HUDEP-2 (cell line): ENCODE data around the gene FN1.
"Not testable (repeated sequence)": the region's sequence is repeated elsewhere in the genome, so short reads cannot be mapped to it uniquely, and the experiment has no call there.

Experiments used
- DNase-seq, 76 experiments: peaks; one replicate each; lab custom pipeline; 2025; ENCODE audit not compliant: unreplicated experiment in 76 of 76; lab: John Stamatoyannopoulos, UW

Gene FN1

DNA sequence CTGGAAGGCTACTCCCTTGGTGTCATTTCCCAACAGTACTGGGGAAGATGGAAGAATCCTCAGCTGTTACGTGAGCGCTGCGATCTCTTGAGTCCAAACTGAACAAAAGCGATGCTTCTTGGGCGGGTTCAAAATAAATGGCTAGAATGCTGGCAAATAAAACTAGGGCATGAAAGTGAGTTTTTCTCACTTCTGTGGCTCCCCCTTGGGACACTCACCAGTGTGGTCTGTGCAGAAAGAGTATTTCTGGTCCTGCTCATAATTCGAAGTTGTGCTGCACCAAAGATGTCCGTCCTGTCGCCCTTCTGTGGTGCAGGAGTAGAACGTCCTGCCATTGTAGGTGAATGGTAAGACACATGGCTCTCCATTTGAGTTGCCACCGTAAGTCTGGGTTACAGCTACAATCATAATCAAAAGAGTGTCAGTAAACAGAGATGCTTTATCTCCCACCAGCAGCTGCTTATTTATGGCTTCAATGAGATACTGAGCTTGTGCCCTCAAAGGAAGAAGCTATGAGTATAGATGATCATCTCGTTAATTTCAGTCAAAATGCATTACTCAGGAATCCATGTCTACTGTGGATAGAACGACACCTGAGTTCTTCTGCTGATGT lies 11.8 kb downstream of the FN1 start:
- DNase-seq: no peak

DNA sequence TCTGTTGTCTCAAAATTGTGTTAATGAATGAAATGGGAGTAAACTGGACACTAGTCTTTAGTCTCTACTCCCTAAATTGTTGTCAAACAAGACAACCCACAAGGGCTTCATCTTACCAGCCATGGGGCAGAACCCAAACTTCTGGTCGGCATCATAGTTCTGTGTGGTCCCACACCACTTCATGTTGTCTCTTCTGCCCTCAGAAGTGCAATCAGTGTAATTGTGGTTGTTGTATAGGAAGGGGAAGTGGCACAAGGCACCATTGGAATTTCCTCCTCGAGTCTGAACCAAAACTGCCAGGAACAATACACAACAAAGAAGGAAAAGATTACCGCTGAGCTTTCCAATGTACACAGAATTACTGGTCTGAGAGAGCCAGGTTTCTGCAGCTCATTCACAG lies 12.6 kb downstream of the FN1 start:
- no peak for DNase-seq

DNA sequence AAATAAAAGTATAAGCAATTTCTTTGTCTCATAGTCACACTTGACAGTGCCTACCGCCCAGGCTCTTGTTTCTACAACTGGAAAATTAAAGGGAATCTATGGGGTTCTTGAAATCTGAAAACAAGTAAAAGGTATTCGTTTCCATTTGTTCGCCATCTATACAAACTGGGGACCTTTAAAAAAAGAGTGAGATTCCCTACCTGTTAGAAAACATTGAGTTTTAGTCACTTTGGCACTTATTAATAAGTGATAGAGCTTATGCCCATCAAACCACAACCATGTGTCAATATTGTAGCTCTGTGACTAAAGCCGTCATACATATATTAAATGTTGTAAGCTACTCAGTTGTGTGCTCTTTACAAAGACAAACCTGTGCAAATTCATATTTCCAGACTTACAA lies 13.2 kb downstream of the FN1 start:
- DNase-seq: no peak

DNA sequence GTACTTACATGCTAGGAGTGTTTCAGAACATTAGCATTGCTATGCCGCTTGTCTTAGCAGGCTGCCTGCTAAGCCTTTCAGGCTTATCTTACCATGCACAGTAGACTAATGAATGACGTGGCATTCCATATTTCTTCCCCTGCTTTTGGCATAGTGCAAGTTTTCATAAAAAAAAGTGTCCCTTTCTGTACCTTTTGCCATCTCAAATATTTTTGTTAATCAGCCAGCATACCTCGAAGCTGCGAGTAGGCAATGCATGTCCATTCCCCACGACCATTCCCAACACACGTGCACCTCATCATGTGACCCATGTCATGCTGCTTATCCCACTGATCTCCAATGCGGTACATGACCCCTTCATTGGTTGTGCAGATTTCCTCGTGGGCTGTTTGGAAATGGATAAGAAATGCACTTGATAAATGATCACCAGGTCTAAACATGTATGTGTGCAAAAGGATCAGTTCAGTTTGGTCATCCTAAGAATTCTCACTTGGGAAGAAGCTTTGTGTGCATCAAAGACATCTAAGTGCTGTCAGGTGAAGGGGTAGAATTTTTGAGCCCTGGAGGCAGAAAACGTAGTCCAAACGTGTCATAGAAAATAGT lies 13.9 kb downstream of the FN1 start:
- DNase-seq: no peak

DNA sequence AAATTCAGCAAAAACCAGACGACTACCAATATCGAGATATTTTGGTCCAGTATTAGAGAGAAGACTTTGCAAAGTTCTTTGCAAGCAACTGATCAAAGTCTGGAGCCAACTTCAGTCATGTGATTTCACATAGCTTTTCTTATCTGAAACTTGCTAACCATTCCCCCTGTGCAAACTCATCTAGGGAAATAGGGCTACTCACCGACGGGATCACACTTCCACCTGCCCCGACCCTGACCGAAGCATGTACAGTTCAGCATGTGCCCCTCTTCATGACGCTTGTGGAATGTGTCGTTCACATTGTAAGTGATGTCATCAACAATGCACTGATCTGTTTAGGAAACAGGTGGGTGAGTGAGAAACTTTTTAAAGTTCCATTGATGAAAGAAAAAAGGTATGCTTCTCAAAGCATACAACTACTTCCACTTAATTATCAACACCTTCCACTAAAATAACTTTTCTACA lies 15.4 kb downstream of the FN1 start:
- no peak for DNase-seq

DNA sequence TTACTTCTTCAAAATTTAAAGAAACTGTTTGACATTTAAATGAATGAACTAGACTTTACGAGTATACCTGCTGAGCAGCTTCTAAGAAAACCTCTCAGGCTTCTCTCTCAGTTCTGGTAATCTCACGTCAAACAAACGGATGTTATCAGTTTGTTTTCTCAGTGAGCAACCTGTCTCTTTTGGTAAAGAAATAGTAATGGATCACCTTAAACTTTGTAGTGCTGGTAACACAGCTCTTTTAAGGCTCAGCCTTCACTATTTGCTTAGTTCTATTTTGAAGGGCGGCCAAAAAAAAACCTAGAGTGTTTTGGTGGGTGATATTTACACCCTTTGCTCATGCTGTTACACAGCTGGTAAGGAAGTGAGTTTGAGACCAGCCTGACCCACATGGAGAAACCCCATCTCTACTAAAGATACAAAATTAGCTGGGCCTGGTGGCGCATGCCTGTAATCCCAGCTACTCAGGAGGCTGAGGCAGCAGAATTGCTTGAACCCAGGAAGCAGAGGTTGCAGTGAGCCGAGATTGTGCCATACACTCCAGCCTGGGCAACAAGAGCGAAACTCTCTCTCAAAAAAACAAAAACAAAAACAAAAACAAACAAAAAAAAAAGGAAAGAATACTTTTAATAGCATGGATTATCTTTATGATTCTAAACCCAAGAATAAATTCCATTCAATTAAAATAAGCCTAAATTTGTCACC lies 15.9 kb downstream of the FN1 start:
- DNase-seq: no peak

DNA sequence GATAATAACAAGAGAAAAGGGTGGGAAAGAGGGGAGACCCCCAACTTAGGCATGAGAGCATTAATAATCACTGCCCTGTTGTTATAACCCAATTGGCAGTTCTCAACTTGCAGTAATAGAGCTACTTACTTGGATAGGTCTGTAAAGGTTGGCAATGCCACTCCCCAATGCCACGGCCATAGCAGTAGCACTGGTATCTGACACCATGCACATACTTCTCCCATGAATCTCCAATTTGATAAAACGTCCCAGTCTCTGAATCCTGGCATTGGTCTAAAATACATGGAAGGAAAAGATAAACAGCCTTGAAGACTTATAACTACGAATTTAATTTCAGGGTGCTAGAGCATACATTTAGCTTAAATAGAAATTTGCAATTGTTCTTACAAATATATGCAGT lies 16.8 kb downstream of the FN1 start:
- DNase-seq: no peak

DNA sequence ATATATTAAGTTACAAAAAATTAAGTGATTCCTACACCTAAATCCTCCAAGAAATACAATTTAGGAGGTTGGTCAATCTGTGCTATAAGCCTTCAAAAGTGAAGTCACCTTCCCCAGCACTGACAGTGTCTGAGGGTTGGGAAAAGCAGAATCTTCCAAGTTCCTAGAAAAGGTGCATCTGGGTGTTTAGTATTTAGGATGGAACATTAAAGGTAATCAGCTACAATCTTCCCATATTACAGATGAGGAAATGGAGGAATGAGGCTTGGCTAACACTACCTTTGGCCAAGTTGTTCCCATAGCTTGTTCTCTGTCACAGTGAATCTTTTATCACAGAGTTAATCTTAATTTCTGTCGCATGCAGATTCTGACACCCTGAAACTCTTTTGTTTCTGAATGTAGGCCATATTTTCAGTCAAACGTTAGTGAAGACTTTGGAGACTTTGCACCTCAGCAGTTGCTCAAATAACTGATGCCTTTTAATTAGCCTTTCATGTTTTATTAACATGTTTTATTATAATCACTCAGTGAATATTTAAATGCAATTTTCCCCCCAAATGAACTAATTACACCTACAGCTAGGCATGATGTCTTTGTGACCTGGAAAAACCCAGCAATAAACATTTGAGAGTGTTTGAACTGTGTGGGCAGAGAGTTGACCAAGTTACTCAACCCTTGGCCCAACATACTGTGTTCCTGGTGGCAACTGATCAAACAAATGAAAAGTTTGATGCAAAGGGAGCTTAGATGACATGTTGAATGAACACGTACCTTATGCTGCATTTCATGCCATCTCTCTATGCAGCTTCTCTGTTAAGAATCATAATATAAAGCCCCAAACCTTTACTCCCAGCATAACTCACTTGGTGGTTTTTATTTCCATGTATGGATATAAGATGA lies 17.6 kb downstream of the FN1 start:
- DNase-seq: no peak

DNA sequence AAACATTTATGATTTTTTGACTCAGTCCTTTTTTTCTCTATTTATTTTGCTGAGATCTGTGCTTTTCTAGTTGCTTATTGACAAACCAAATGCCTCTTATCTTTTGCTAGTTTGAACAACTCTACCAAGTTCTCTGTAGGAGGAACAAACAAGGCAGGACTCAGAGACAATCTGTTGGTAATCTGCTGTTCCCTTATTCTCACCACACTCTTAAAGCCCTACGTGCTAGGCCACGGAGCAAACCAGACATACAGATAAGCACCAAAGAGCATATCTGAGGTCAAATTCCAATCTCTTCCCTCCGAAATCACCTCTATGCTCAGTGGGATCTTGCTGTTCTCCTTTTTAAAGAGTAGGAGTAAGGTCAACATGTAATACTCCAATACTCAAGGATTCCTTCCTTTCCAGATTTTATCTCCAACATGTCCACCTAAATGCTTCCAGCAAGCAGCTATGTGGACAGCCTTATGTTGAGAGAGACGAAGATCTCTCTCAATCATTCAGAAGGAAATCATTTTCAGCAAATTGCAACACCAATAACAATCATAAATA lies 18.4 kb downstream of the FN1 start:
- DNase-seq: no peak

DNA sequence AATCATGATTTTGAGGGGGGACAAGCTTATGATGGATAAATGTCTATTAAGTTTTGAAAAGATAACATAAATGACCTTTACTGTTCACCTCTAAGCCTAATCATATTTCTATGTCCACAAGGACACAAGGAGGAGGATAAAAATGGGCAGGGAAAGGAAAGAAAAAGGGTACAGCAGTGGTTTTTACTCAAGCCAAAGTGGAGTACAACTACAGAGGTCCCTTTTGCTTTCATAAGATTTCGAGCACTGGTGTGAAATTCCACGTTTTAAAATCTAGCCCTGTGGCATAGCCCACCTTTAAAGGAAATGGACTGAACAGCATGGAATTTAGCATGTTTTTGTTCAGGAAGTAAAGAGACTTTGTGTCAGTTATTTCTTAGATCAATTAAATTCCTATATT lies 19.2 kb downstream of the FN1 start:
- DNase-seq: no peak

DNA sequence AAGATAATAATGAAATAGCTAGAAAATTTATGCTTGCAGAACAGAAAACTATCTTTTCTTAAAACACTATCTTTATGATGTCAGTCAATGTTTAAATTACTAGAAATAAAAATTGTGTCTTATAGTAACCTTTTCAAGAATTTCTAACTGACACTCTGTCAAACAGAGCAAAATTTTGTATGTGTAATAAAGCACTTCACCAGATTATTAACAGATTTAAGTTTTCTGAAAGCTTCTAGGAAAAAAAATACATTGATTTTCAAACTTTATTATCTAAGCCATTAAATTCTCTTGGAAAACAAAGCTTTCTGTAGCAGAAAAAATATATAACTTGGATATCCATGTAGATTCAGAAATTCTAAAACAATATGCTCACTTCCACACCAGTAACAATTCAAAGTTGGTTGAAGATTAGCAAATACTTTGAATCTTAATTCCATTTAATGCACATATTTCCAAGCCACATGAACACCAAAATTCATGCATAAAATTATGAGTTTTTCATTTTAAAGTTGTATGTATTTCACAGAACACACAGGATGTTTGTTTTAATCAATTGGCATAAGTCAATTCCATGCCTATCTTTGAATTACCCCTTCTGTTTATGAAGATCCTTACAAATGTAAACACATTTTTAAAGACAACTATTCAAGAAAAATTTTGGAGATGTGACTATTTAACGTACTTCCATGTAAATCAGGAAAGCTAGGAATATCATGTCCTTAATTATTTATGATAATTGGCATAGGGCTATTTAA lies 19.9 kb downstream of the FN1 start:
- DNase-seq: no peak

DNA sequence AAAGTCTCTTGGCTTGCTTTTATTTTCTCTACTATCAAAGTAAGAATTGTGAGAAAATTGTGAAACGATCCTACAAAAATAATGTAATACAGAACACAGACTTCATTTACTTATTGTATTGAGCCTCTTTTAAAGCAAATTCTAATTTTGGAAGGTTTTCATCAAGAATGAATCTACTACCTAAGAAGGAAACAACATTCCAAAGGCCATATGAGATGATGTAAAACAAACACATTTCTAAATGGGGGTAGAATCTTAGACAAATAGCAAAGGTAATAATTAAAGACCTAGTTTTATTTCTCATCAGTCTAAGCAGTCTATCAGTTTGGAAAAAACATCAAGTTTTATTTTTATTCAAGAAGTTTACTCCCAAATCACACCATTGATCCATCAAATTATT lies 20.6 kb downstream of the FN1 start:
- DNase-seq: no peak

DNA sequence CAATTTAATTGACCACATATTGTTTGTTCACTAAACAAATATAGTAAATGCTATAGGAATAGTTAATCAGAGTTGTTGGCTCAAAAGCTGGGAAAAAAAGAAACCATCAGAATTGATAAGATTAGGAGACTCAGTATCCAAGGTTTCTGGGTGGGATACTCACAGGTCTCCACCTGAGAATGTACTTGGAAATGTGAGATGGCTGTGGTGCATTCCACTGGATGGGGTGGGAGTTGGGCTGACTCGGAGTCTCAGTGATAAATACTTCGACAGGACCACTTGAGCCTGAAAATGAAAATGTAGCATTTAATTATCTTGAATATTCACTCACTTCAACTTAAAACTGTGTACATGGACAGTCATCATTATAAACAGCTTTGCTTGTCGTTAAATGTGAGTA lies 21.2 kb downstream of the FN1 start:
- DNase-seq: no peak

DNA sequence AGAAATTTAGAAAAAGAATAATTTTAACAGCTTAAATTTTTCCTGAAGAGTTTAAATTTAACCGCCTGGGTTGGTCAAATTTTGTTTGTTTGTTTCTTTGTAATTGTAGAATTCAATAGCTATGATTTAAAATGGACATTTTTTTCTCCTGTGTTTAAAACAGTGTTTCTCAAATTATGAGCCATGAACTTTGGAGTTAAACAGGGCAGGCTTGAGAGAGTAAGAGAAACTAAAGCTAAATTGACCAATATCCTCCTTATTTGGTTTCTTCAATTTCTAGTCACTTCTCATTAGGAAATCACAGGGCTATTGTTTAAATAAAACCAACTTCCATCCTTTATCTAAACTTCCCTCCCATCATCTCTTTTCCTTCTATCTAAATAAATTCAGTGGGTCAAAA lies 21.9 kb downstream of the FN1 start:
- no peak for DNase-seq

DNA sequence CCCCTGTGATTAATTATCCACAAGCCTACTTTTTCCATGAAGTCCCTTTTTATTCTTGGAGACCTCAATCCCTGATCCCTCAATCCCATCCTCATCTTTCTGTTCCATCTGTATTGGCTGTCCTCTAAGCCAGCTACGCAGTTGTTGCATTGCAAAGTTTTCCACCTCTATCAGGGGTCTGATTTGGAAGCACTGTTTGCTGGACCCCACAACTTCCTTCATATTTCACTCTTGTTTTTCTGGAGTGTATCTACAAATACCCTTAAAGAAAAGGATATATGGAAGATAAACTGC lies 22.4 kb downstream of the FN1 start:
- DNase-seq: no peak

DNA sequence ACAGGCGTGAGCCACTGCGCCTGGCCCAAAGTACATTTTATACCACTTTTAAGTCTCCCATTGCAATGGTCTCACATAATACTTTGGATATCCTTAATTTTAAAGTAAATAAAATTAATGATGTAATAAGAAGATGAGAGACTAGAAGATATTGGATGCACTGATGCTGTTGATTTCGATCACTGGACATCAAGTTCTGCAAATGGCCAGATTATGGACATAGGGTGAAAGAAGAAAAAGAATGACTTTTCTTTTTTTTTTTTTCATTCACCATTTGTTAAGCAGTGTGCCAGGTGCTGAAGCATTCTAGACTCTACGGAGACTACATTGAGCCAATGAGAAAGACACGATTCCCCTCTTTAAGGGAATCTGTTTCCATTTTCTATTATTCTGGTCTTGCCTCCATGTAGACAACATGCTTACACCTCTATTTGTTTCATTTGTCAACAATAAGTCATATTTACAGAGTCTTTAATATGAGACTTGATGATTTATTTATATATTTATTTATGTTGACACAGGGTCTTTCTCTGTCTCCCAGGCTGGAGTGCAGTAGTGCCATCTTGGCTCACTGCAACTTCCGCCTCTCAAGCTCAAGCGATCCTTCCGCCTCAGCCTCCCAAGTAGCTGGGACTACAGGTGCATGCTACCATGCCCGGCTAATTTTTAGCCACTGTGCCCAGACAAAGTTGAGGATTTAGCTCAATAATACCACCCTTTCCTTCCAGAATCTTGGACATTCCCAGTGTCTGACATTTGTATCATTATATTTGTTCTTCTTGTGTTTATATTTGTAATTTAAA lies 23.7 kb downstream of the FN1 start:
- DNase-seq: no peak

DNA sequence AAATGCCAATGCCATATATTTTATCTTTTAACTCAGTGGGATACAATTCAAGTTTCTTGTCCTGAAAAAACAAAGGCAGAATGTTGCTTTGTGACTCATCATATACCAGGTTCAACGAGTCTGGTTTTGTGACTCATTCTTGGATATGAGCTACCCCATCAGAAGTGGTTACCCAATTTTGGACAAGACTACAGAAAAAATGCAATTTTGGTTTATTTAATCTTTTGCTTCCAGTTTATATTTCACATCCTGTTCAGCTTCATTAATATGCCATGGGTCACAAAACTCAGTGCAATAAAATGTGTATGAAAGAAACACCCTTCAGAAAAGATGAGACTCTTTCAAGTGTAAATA lies 25.0 kb downstream of the FN1 start:
- no peak for DNase-seq

DNA sequence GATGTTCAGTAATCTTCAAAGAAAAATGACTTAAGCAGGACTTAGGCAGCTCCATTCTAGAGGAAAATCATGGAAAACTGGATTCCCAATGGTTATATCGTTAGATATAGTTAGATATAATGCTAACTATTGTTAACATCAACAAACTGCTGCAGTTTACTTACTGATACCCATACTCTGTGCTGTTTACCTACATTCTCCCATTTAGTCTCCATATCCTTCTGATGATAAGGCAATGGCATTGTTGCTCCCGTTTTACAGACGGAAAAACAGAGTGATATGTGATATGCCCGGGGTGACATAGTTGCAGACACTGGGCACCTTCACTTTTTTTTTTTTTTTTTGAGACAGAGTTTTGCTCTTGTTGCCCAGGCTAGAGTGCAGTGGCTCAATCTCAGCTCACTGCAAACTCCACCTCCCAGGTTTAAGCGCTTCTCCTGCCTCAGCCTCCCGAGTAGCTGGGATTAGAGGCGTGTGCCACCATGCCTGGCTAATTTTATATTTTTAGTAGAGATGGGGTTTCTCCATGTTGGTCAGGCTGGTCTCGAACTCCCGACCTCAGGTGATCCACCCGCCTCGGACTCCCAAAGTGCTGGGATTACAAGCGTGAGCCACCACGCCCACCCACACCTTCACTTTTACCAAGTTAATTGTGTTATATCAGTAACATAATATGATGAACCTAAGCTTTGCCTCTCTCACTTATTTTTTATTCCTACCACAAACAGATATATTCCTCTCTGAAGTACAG lies 25.5 kb downstream of the FN1 start:
- not testable (repeated sequence) for DNase-seq
